Renal pelvis (tissue), 4 donors: ENCODE results near the gene HSPA1A. TPM values are rescaled to one million over a fixed set of nuclear protein-coding genes. Genes with fewer than 3 reads are reported as not detected.
"Not testable (repeated sequence)": the region's sequence is repeated elsewhere in the genome, so short reads cannot be mapped to it uniquely, and the experiment has no call there.

Experiments used
- DNase-seq: peaks from one replicate; pipeline ENCODE4 v3.0.0-alpha.2; 2013
- polyA plus RNA-seq, 3 donors: library from polyadenylated mRNA; unstranded; fragments of 120-200 nt; gene quantifications; one replicate each; pipeline ENCODE4 v1.2.1, GENCODE V29; 2013; ENCODE audit not compliant: insufficient read length in 3 of 3

Gene HSPA1A
- polyA plus RNA-seq, 3 donors = 104 to 122 (median 112) TPM

- DNase-seq = no peak
Observed at GRCh38 chr6:31861150-31861549, 45.8 kb downstream of the HSPA1A start.

GRCh38 chr6:31861919-31862343, 46.6 kb downstream of the HSPA1A start:
- no peak for DNase-seq

- DNase-seq = peak; percentile 100
Observed at GRCh38 chr6:31862344-31863235, 47.2 kb downstream of the HSPA1A start, which contains the start of gene NEU1. Gene NEU1, minus strand, starts transcription at chr6:31862821. Its CDS starts 45 bp downstream, at chr6:31862776.

GRCh38 chr6:31864123-31864562, 48.8 kb downstream of the HSPA1A start:
- DNase-seq = not testable (repeated sequence)

- no peak for DNase-seq
Observed at GRCh38 chr6:31864818-31865204, 49.5 kb downstream of the HSPA1A start.

- no peak for DNase-seq
Observed at GRCh38 chr6:31865205-31866118, 50.1 kb downstream of the HSPA1A start.

Other genes with a start within 250 kb of the HSPA1A start
- under 1 TPM; 0.27 to 0.42 (median 0.30) TPM for gene LTA, start 243.3 kb upstream of the HSPA1A start, polyA plus RNA-seq
- gene TNF, start 240.0 kb upstream of the HSPA1A start, polyA plus RNA-seq = under 1 TPM in 1 of 3 donors, not detected in 2; 0.19 TPM
- gene LTB, start 233.1 kb upstream of the HSPA1A start, polyA plus RNA-seq = 1 to 10 TPM; 1.8 to 2.7 (median 2.0) TPM
- 1 to 10 TPM; 5.0 to 6.7 (median 5.1) TPM for gene LST1, start 229.3 kb upstream of the HSPA1A start, polyA plus RNA-seq
- under 1 TPM in 1 of 3 donors, not detected in 2; 0.43 TPM for gene NCR3, start 222.5 kb upstream of the HSPA1A start, polyA plus RNA-seq
- gene AIF1, start 200.3 kb upstream of the HSPA1A start, polyA plus RNA-seq = 10 to 100 TPM; 66.1 to 77.7 (median 74.7) TPM
- 100 to 1,000 TPM; 209 to 221 (median 210) TPM for gene PRRC2A, start 194.8 kb upstream of the HSPA1A start, polyA plus RNA-seq
- gene BAG6, start 162.9 kb upstream of the HSPA1A start, polyA plus RNA-seq = 100 to 1,000 TPM; 245 to 281 (median 259) TPM
- 100 to 1,000 TPM; 109 to 116 (median 110) TPM for gene APOM, start 159.6 kb upstream of the HSPA1A start, polyA plus RNA-seq
- gene C6orf47, start 154.8 kb upstream of the HSPA1A start, polyA plus RNA-seq = 10 to 100 TPM; 19.6 to 24.4 (median 20.5) TPM
- gene GPANK1, start 150.5 kb upstream of the HSPA1A start, polyA plus RNA-seq = 10 to 100 TPM; 26.2 to 33.9 (median 33.8) TPM
- gene CSNK2B, start 149.5 kb upstream of the HSPA1A start, polyA plus RNA-seq = 100 to 1,000 TPM; 227 to 252 (median 236) TPM
- gene LY6G5B, start 145.6 kb upstream of the HSPA1A start, polyA plus RNA-seq = 10 to 100 TPM; 19.0 to 38.1 (median 35.1) TPM
- 1 to 10 TPM; 2.6 to 4.3 (median 3.6) TPM for gene LY6G5C, start 134.5 kb upstream of the HSPA1A start, polyA plus RNA-seq
- gene ABHD16A, start 112.2 kb upstream of the HSPA1A start, polyA plus RNA-seq = 10 to 100 TPM; 63.2 to 68.7 (median 63.5) TPM
- 1 to 10 TPM in 2 of 3 donors, under 1 TPM in 1; 0.43 to 1.0 (median 1.0) TPM for gene LY6G6F, start 108.7 kb upstream of the HSPA1A start, polyA plus RNA-seq
- gene LY6G6D, start 100.2 kb upstream of the HSPA1A start, polyA plus RNA-seq = not detected
- under 1 TPM; 0.28 to 0.89 (median 0.69) TPM for gene LY6G6C, start 93.8 kb upstream of the HSPA1A start, polyA plus RNA-seq
- 1 to 10 TPM; 1.5 to 1.9 (median 1.7) TPM for gene MPIG6B, start 92.2 kb upstream of the HSPA1A start, polyA plus RNA-seq
- 100 to 1,000 TPM; 189 to 234 (median 211) TPM for gene DDAH2, start 86.2 kb upstream of the HSPA1A start, polyA plus RNA-seq
- gene CLIC1, start 79.0 kb upstream of the HSPA1A start, polyA plus RNA-seq = 100 to 1,000 TPM; 280 to 320 (median 296) TPM
- gene MSH5, start 75.5 kb upstream of the HSPA1A start, polyA plus RNA-seq = 10 to 100 TPM; 18.1 to 54.6 (median 52.1) TPM
- 10 to 100 TPM in 2 of 3 donors, 1 to 10 TPM in 1; 5.6 to 13.8 (median 10.7) TPM for gene SAPCD1, start 52.9 kb upstream of the HSPA1A start, polyA plus RNA-seq
- gene VWA7, start 38.2 kb upstream of the HSPA1A start, polyA plus RNA-seq = 10 to 100 TPM in 2 of 3 donors, 1 to 10 TPM in 1; 8.8 to 14.0 (median 13.1) TPM
- 10 to 100 TPM; 60.0 to 71.2 (median 65.2) TPM for gene VARS1, start 19.8 kb upstream of the HSPA1A start, polyA plus RNA-seq
- 10 to 100 TPM; 79.4 to 84.0 (median 81.1) TPM for gene LSM2, start 8.6 kb upstream of the HSPA1A start, polyA plus RNA-seq
- 1 to 10 TPM; 3.7 to 4.6 (median 3.8) TPM for gene HSPA1L, start 260 bp upstream of the HSPA1A start, polyA plus RNA-seq
- 100 to 1,000 TPM; 125 to 178 (median 158) TPM for gene HSPA1B, start 12.2 kb downstream of the HSPA1A start, polyA plus RNA-seq
- gene NEU1, start 47.3 kb downstream of the HSPA1A start, polyA plus RNA-seq = 10 to 100 TPM; 78.1 to 85.5 (median 82.5) TPM
- 10 to 100 TPM; 35.1 to 68.8 (median 66.9) TPM for gene SLC44A4, start 63.5 kb downstream of the HSPA1A start, polyA plus RNA-seq
- gene EHMT2, start 82.2 kb downstream of the HSPA1A start, polyA plus RNA-seq = 100 to 1,000 TPM in 1 of 3 donors, 10 to 100 TPM in 2; 92.0 to 100 (median 98.1) TPM
- gene ZBTB12, start 86.5 kb downstream of the HSPA1A start, polyA plus RNA-seq = 10 to 100 TPM; 27.7 to 35.2 (median 29.6) TPM
- 1 to 10 TPM; 3.3 to 4.8 (median 4.5) TPM for gene C2, start 112.2 kb downstream of the HSPA1A start, polyA plus RNA-seq
- 1 to 10 TPM; 4.3 to 8.4 (median 6.5) TPM for gene CFB, start 130.6 kb downstream of the HSPA1A start, polyA plus RNA-seq
- gene NELFE, start 143.4 kb downstream of the HSPA1A start, polyA plus RNA-seq = 100 to 1,000 TPM in 1 of 3 donors, 10 to 100 TPM in 2; 95.7 to 107 (median 95.8) TPM
- 10 to 100 TPM; 49.2 to 54.8 (median 50.5) TPM for gene SKIC2, start 143.6 kb downstream of the HSPA1A start, polyA plus RNA-seq
- 10 to 100 TPM; 33.8 to 37.2 (median 35.1) TPM for gene DXO, start 156.6 kb downstream of the HSPA1A start, polyA plus RNA-seq
- gene C4A, start 166.5 kb downstream of the HSPA1A start, polyA plus RNA-seq = 10 to 100 TPM; 13.7 to 26.8 (median 16.1) TPM
- 10 to 100 TPM; 21.3 to 27.5 (median 22.2) TPM for gene C4B, start 199.3 kb downstream of the HSPA1A start, polyA plus RNA-seq
- 1 to 10 TPM in 2 of 3 donors, under 1 TPM in 1; 0.43 to 2.4 (median 1.8) TPM for gene CYP21A2, start 222.9 kb downstream of the HSPA1A start, polyA plus RNA-seq